ENCODE measurements around the gene FKBP10. TPM values are rescaled to one million over a fixed set of nuclear protein-coding genes. Genes with fewer than 3 reads are reported as not detected.

Gene FKBP10
- total and polyA plus RNA-seq, 10 of the 15 experiments (the other 5 are each of a cell fraction or from before 2014, with no cell fraction given) = 0.02 to 4.7 (median 1.8) TPM

DNA sequence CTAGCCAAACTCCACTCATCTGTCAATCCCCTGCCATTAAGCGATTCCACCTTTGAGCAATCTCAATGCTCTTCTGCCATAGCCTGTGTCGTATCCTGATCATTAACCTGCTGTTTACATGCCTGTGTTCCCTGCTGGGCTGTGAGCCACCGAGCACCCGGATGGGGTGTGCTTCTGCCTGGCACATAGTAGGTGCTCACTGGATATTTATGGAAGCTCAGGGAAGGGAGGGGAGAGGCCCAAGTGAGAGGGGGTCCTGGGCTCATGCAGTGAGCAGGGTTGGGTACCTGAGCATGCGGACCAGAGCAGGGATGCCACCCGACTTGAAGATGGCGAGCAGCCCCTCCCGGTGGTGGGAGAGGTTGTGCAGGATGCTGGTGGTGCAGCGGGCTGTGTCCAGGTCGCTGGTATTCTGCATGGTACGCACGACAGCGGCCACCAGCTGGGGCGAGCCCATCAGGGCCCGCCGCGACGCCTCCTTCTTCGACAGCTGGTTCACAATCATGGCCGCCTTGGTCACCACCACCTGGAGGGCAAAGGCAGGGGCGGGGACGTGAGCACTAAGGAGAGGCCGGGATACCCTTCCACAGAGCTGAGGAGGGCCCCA lies 44.0 kb upstream of the FKBP10 start (continued):
- TF ChIP-seq, protein P1, sequence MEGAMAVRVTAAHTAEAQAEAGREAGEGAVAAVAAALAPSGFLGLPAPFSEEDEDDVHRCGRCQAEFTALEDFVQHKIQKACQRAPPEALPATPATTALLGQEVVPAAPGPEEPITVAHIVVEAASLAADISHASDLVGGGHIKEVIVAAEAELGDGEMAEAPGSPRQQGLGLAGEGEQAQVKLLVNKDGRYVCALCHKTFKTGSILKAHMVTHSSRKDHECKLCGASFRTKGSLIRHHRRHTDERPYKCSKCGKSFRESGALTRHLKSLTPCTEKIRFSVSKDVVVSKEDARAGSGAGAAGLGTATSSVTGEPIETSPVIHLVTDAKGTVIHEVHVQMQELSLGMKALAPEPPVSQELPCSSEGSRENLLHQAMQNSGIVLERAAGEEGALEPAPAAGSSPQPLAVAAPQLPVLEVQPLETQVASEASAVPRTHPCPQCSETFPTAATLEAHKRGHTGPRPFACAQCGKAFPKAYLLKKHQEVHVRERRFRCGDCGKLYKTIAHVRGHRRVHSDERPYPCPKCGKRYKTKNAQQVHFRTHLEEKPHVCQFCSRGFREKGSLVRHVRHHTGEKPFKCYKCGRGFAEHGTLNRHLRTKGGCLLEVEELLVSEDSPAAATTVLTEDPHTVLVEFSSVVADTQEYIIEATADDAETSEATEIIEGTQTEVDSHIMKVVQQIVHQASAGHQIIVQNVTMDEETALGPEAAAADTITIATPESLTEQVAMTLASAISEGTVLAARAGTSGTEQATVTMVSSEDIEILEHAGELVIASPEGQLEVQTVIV (IDR thresholded peaks at IDR 0.05; ENCODE audit: borderline replicate concordance, partially characterized antibody) = no peak
- TF ChIP-seq ESRRA (IDR thresholded peaks at IDR 0.05; ENCODE audit: low read length) = no peak
- no peak for TF ChIP-seq KDM1A (IDR thresholded peaks at IDR 0.05; ENCODE audit: borderline replicate concordance)
- TF ChIP-seq SIX5 (IDR thresholded peaks at IDR 0.05; ENCODE audit: low read depth, low read length, severe bottlenecking) = no peak
- no peak for TF ChIP-seq SMARCA5 (IDR thresholded peaks at IDR 0.05)
- TF ChIP-seq, protein P2, sequence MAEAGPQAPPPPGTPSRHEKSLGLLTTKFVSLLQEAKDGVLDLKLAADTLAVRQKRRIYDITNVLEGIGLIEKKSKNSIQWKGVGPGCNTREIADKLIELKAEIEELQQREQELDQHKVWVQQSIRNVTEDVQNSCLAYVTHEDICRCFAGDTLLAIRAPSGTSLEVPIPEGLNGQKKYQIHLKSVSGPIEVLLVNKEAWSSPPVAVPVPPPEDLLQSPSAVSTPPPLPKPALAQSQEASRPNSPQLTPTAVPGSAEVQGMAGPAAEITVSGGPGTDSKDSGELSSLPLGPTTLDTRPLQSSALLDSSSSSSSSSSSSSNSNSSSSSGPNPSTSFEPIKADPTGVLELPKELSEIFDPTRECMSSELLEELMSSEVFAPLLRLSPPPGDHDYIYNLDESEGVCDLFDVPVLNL (IDR thresholded peaks at IDR 0.05; ENCODE audit: low read depth, low read length) = no peak

DNA sequence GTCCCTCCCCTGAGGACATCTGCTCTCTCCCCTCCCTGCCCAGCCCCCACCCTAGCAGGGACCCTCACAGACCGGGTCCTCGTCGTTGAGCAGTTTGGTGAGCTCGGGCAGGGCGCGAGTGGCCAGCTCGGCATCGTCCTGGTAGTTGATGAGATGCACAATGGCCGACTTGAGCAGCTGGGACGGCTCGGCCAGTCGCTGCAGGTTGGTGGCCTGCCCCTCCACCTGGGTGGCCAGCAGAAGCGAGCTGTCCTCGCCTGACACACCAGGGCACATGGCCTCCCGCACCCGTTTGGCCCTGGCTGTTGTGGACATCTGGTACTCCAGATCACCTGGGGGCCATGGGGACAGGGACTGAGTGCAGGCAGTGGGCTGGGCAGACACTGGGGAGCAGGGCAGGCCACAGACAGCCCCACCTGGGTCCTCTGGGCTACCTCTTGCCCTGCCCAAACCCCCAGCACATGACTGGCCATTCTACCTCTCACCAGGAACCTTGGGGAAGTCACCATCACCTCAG lies 43.4 kb upstream of the FKBP10 start:
- Histone ChIP-seq H3K27ac (ENCODE audit: control insufficient read depth, insufficient read depth) (no peak overlapping the region), H3K79me2 (ENCODE audit: control insufficient read depth, insufficient read depth, low read length) (peaks cover 4% of the 10 kb centered on the region), H3K4me2 (ENCODE audit: control insufficient read depth, insufficient read depth) (no peak overlapping the region), H3K27me3 (replicated peaks in 1 of 2; ENCODE audit: control insufficient read depth in 2 of 2, insufficient read depth in 2 of 2, low read length in 1 of 2) (no peaks in the 10 kb centered on the region; a peak in 1 of 4 replicates), H3K9ac (ENCODE audit: control insufficient read depth, insufficient read depth, low read length) (no peak overlapping the region), H2AFZ (ENCODE audit: control insufficient read depth, low read depth, low read length) (no peak overlapping the region), H3K9me3 (replicated peaks; ENCODE audit: control insufficient read depth, insufficient read depth, low read length) (no peaks in the 10 kb centered on the region), H4K20me1 (ENCODE audit: control insufficient read depth, insufficient read depth) (no peaks in the 10 kb centered on the region), H3K4me1 (ENCODE audit: control insufficient read depth, insufficient read depth, low read length) (no peaks in the 10 kb centered on the region), H3K36me3 (ENCODE audit: control insufficient read depth in 2 of 2, insufficient read depth in 2 of 2, low read length in 1 of 2) (peaks cover 0 to 3% of the 10 kb centered on the region in 2 experiments; a peak in 2 of 4 replicates), H3K4me3 (no peak overlapping the region)
- RAD21 ChIA-PET (ENCODE audit: unreplicated experiment) = interaction anchor here (1.5 kb wide), 1 partner anchor 32 kb away, joined by 4 read pairs; no protein-coding TSS in a partner anchor
- ATAC-seq (no peak), DNase-seq (ENCODE audit: low read depth, low spot score) (no peak), FAIRE-seq (no peak)
- BruUV-seq (replicated peaks) = TSS peak; percentile 39
- WGBS (ENCODE audit: insufficient coverage, insufficient replicate concordance, low lambda C conversion rate, missing lambda C conversion rate) = 67% methylated on average over 16 of the region's 16 CpGs
- CTCF ChIA-PET = interaction anchor here (0.6 to 1.5 kb wide), 2 partner anchors 33 to 194 kb away, joined by 3 read pairs; no protein-coding TSS in a partner anchor
- POLR2A ChIA-PET = no interaction called here
- SMC1A ChIA-PET (ENCODE audit: uncharacterized antibody, unreplicated experiment) = no interaction called here
- in situ Hi-C loops (cut with MboI) (no loop called here), intact Hi-C loops (cut with micrococcal nuclease; ENCODE audit: unreplicated experiment) (no loop called here)
- TF ChIP-seq NR2F1 (conservative IDR thresholded peaks at IDR 0.05) = no peak
- no peak for TF ChIP-seq SMAD1 (IDR thresholded peaks at IDR 0.05; ENCODE audit: low read depth, partially characterized antibody)
- no peak for TF ChIP-seq POLR2AphosphoS5 (IDR thresholded peaks at IDR 0.05; ENCODE audit: low read length)
- TF ChIP-seq PAX8 (IDR thresholded peaks at IDR 0.05) = no peak
- no peak for TF ChIP-seq ATF7 (IDR thresholded peaks at IDR 0.05; ENCODE audit: low read depth)
- TF ChIP-seq, protein P3, sequence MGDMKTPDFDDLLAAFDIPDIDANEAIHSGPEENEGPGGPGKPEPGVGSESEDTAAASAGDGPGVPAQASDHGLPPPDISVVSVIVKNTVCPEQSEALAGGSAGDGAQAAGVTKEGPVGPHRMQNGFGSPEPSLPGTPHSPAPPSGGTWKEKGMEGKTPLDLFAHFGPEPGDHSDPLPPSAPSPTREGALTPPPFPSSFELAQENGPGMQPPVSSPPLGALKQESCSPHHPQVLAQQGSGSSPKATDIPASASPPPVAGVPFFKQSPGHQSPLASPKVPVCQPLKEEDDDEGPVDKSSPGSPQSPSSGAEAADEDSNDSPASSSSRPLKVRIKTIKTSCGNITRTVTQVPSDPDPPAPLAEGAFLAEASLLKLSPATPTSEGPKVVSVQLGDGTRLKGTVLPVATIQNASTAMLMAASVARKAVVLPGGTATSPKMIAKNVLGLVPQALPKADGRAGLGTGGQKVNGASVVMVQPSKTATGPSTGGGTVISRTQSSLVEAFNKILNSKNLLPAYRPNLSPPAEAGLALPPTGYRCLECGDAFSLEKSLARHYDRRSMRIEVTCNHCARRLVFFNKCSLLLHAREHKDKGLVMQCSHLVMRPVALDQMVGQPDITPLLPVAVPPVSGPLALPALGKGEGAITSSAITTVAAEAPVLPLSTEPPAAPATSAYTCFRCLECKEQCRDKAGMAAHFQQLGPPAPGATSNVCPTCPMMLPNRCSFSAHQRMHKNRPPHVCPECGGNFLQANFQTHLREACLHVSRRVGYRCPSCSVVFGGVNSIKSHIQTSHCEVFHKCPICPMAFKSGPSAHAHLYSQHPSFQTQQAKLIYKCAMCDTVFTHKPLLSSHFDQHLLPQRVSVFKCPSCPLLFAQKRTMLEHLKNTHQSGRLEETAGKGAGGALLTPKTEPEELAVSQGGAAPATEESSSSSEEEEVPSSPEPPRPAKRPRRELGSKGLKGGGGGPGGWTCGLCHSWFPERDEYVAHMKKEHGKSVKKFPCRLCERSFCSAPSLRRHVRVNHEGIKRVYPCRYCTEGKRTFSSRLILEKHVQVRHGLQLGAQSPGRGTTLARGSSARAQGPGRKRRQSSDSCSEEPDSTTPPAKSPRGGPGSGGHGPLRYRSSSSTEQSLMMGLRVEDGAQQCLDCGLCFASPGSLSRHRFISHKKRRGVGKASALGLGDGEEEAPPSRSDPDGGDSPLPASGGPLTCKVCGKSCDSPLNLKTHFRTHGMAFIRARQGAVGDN (IDR thresholded peaks at IDR 0.05) = no peak
- TF ChIP-seq CEBPB (IDR thresholded peaks at IDR 0.05; ENCODE audit: borderline replicate concordance in 1 of 2, low read depth in 2 of 2, low read length in 2 of 2) = no peak

Measured in GM12878 (cell line).